Smooth muscle cell of bladder (primary cell): ENCODE results near the gene ITM2C. TPM values are rescaled to one million over a fixed set of nuclear protein-coding genes. Genes with fewer than 3 reads are reported as not detected.

Experiments
- total RNA-seq: library from RNA; depleted of rRNA; stranded (reverse); fragments of >200 nt; gene quantifications from 2 replicates; pipeline ENCODE4 v1.2.3, GENCODE V29; 2014

The ITM2C gene
- 97.6 and 110 TPM in 2 replicates for total RNA-seq

GRCh38 chr2:230864605-230865306, at the start of gene ITM2C:
TSS of gene ITM2C (plus strand) at chr2:230864942. CDS start at chr2:230865026, 84 bp downstream.

GRCh38 chr2:230924470-230925341, 60.0 kb downstream of the ITM2C start, which contains the start of gene GPR55:
TSS of gene GPR55 (minus strand) at chr2:230925242. CDS start at chr2:230910962, 14,280 bp downstream.

Other genes with a start within 250 kb of the ITM2C start
- gene CAB39, start 152.1 kb upstream of the ITM2C start, total RNA-seq = 43.5 and 48.6 TPM in 2 replicates
- not detected in 2 replicates for gene GPR55, start 60.3 kb downstream of the ITM2C start, total RNA-seq
- gene SPATA3, start 131.2 kb downstream of the ITM2C start, total RNA-seq = not detected in 2 replicates
- gene C2orf72, start 172.6 kb downstream of the ITM2C start, total RNA-seq = under 0.01 and 0.83 TPM in 2 replicates
- 127 and 136 TPM in 2 replicates for gene PSMD1, start 191.9 kb downstream of the ITM2C start, total RNA-seq